ENCODE measurements around the gene SLC9A9. TPM values are rescaled to one million over a fixed set of nuclear protein-coding genes. Genes with fewer than 3 reads are reported as not detected.

Gene SLC9A9
- total RNA-seq, 2 donors from 2014 or later = 29.6 to 60.1 TPM

DNA sequence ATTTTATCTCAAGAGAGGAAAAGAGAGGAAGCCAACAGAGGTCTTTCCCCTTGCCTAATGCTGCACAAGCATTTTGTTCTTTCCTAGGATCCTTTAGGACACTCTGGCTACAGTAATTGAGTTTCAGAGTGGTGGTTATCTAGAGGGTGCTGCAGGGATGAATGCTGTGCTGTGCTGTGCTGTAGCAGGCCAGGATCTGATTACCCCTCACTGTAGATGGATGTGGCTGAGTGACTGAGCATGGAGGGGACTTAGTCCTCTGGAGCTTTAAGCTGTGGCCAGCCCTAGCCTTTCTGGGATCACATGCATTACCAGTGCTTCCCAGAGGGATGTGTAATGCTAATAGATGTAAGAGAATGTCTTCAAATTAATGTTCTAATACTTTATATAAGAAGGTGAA, 94.8 kb downstream of the SLC9A9 start:
- H3K4me3 ChIP-seq = no peak overlapping the region
- H3K27ac ChIP-seq = no peak overlapping the region
- H3K4me1 ChIP-seq (ENCODE audit: control insufficient read depth in 1 of 2, low read depth in 2 of 2) = no peaks in the 10 kb centered on the region
- H3K9me3 ChIP-seq = no peaks in the 10 kb centered on the region
- ATAC-seq (ENCODE audit: insufficient number of reproducible peaks, low FRiP score, low read depth) = no peak
- H3K36me3 ChIP-seq = no peaks in the 10 kb centered on the region
- H3K27me3 ChIP-seq (replicated peaks; ENCODE audit: insufficient read depth) = no peaks in the 10 kb centered on the region
- DNase-seq (ENCODE audit: low spot score) = no peak
- TF ChIP-seq, protein P1, sequence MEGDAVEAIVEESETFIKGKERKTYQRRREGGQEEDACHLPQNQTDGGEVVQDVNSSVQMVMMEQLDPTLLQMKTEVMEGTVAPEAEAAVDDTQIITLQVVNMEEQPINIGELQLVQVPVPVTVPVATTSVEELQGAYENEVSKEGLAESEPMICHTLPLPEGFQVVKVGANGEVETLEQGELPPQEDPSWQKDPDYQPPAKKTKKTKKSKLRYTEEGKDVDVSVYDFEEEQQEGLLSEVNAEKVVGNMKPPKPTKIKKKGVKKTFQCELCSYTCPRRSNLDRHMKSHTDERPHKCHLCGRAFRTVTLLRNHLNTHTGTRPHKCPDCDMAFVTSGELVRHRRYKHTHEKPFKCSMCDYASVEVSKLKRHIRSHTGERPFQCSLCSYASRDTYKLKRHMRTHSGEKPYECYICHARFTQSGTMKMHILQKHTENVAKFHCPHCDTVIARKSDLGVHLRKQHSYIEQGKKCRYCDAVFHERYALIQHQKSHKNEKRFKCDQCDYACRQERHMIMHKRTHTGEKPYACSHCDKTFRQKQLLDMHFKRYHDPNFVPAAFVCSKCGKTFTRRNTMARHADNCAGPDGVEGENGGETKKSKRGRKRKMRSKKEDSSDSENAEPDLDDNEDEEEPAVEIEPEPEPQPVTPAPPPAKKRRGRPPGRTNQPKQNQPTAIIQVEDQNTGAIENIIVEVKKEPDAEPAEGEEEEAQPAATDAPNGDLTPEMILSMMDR (IDR thresholded peaks at IDR 0.05) = no peak

DNA sequence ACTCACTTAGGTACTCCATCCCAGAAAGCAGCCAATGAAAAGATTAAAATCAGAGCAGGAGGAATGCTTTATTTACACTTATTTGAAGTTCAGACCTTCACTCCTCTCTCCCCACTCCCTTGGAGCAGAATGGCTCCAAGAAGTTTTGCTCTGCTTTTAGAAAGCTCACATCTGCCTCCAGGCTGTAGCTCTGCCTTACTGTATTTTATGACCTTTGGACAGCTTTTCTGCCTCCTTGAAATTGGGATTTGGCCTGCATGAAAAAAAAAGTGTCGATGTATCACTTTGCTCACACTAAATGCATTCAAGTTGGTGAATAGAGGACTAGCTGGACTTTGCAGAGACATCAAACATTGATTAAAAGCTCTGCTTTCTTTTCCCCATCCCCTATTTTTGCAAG, 95.3 kb downstream of the SLC9A9 start:
- no peak overlapping the region for H3K27ac ChIP-seq
- no peaks in the 10 kb centered on the region for H3K36me3 ChIP-seq
- DNase-seq (ENCODE audit: low spot score) (no peak), ATAC-seq (ENCODE audit: insufficient number of reproducible peaks, low FRiP score, low read depth) (no peak)
- TF ChIP-seq, protein P1 (IDR thresholded peaks at IDR 0.05) = no peak
- H3K4me1 ChIP-seq (ENCODE audit: control insufficient read depth in 1 of 2, low read depth in 2 of 2) = no peaks in the 10 kb centered on the region
- H3K9me3 ChIP-seq = no peaks in the 10 kb centered on the region
- H3K27me3 ChIP-seq (replicated peaks; ENCODE audit: insufficient read depth) = no peaks in the 10 kb centered on the region
- no peak overlapping the region for H3K4me3 ChIP-seq

DNA sequence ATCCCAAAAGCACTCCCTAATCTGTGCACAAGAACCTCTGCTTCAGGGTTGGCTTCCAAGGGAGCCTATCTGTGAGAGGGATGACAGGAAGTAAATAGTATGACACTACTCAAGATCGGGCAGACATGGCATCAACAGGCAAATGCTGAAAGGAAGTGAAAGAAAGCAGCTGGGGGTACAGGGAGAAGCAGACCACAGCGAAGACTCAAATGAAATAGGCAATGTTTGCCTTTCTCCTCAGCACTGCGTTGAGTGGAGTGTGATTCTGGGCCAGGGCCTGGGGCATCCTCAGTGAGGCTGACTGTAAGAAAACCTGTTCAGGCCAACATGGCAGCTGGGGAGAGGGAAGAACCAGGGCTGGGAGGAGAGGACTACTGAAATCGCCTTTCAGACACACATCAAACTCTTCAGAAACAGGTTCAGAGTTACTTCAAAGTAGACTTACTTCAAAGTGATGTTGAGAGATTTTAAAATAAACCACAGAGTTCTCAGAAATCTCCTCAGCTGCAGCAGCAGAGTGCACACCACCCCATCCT, 96.6 kb downstream of the SLC9A9 start:
- DNase-seq (ENCODE audit: low spot score) (no peak), ATAC-seq (ENCODE audit: insufficient number of reproducible peaks, low FRiP score, low read depth) (no peak)
- H3K4me3 ChIP-seq = no peak overlapping the region
- H3K9me3 ChIP-seq = no peaks in the 10 kb centered on the region
- H3K36me3 ChIP-seq = no peaks in the 10 kb centered on the region
- no peak overlapping the region for H3K27ac ChIP-seq
- H3K4me1 ChIP-seq (ENCODE audit: control insufficient read depth in 1 of 2, low read depth in 2 of 2) = no peaks in the 10 kb centered on the region
- TF ChIP-seq, protein P1 (IDR thresholded peaks at IDR 0.05) = no peak
- no peaks in the 10 kb centered on the region for H3K27me3 ChIP-seq (replicated peaks; ENCODE audit: insufficient read depth)

DNA sequence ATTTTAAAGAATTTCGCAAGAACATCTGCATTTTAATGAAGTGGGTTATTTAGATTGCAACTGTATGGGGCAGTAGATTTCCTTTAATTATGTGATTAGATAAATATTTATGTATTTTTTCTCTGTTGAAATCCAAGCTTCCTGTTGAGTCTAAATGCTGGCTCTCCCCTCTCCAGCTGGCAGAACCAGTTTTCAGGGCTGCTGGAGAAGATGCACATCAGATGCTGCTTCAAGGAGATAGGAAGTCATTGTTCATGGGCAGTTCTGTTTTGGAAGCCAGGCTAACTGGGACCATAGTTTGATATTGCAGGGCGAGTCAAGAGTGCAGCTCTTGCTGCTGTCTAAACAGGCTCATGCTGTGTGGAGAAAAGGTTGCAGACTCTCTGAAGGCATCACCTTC, 97.4 kb downstream of the SLC9A9 start:
- ATAC-seq (ENCODE audit: insufficient number of reproducible peaks, low FRiP score, low read depth) = no peak
- H3K4me3 ChIP-seq = no peak overlapping the region

DNA sequence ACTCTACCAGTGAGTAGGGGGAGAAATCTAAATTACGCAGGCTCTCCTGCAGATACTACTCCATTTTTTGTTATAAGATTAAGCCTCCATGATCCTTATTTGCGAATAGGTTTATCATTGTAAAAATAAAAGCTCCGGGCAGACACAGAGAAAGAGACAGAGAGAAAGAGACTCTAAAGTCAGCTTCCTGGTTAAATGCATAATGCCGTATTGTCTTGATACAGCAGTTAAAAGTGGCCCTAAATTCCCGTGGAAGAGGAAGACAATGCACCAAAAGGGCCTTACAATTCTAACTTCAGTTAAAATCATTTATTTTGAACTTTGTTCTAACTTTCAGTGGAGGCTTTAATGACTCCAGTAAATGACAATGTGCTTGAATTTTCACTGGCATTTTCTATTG, 98.3 kb downstream of the SLC9A9 start:
- Histone ChIP-seq H3K4me3 (no peak overlapping the region), H3K27ac (no peak overlapping the region), H3K9me3 (no peaks in the 10 kb centered on the region), H3K4me1 (ENCODE audit: control insufficient read depth in 1 of 2, low read depth in 2 of 2) (no peaks in the 10 kb centered on the region), H3K27me3 (replicated peaks; ENCODE audit: insufficient read depth) (no peaks in the 10 kb centered on the region), H3K36me3 (no peaks in the 10 kb centered on the region)
- DNase-seq (ENCODE audit: low spot score) = no peak
- no peak for ATAC-seq (ENCODE audit: insufficient number of reproducible peaks, low FRiP score, low read depth)
- TF ChIP-seq, protein P1 (IDR thresholded peaks at IDR 0.05) = no peak

More for the DNA sequence above, 97.4 kb downstream of the SLC9A9 start:
- DNase-seq (ENCODE audit: low spot score) = no peak
- H3K4me1 ChIP-seq (ENCODE audit: control insufficient read depth in 1 of 2, low read depth in 2 of 2) = no peaks in the 10 kb centered on the region
- TF ChIP-seq, protein P1 (IDR thresholded peaks at IDR 0.05) = no peak
- no peaks in the 10 kb centered on the region for H3K36me3 ChIP-seq
- no peaks in the 10 kb centered on the region for H3K9me3 ChIP-seq
- H3K27me3 ChIP-seq (replicated peaks; ENCODE audit: insufficient read depth) = no peaks in the 10 kb centered on the region
- H3K27ac ChIP-seq = no peak overlapping the region
